ENCODE data around the gene GDPD4.

GDPD4 gene

DNA sequence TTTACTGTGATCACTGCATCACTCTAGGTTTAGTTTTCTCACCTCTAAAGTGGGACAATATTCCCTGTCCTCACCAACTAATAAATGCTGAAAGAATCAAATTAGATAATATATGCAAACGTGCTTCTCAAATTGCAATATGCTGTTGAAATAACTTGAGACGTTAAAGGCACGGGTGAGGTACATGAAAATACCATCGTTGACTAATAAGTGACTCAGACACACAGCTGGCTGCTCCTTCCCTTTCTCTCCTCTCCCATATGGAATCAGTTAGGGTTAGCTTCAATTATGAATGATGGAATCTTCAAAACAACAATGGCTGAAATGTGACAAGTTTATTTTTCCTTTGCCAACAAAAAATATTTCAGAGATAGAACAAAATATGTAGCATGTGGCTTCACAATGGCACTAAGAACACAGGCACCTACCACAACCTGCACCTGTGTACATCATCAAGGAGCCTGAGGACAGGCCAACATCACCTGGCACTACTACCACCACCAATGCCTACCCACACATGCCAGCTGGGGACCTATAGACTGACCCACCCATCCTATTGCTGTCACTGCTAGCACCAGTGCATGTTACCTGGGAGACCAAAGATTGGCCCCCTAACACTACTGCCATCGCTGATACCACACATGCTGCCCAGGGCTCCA is 13.7 kb downstream of the GDPD4 start:
- Histone ChIP-seq H3K4me2 (no peak overlapping the region), H3K36me3 (ENCODE audit: insufficient read depth) (no peaks in the 10 kb centered on the region), H4K20me1 (ENCODE audit: insufficient read depth) (no peaks in the 10 kb centered on the region), H3K4me3 (IDR thresholded peaks at IDR 0.05; ENCODE audit: insufficient read depth, low read depth, low read length) (no peak overlapping the region), H3K27ac (no peak overlapping the region), H3K4me1 (ENCODE audit: low read depth, poor library complexity, severe bottlenecking) (no peaks in the 10 kb centered on the region), H2AFZ (ENCODE audit: low read depth) (no peak overlapping the region), H3K9ac (no peak overlapping the region), H3K79me2 (ENCODE audit: insufficient read depth, low read depth) (no peaks in the 10 kb centered on the region), H3K27me3 (ENCODE audit: insufficient read depth, low read depth) (no peaks in the 10 kb centered on the region)
- TF ChIP-seq, protein P1, sequence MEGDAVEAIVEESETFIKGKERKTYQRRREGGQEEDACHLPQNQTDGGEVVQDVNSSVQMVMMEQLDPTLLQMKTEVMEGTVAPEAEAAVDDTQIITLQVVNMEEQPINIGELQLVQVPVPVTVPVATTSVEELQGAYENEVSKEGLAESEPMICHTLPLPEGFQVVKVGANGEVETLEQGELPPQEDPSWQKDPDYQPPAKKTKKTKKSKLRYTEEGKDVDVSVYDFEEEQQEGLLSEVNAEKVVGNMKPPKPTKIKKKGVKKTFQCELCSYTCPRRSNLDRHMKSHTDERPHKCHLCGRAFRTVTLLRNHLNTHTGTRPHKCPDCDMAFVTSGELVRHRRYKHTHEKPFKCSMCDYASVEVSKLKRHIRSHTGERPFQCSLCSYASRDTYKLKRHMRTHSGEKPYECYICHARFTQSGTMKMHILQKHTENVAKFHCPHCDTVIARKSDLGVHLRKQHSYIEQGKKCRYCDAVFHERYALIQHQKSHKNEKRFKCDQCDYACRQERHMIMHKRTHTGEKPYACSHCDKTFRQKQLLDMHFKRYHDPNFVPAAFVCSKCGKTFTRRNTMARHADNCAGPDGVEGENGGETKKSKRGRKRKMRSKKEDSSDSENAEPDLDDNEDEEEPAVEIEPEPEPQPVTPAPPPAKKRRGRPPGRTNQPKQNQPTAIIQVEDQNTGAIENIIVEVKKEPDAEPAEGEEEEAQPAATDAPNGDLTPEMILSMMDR (conservative IDR thresholded peaks at IDR 0.05; ENCODE audit: low read depth, low read length), result no peak

DNA sequence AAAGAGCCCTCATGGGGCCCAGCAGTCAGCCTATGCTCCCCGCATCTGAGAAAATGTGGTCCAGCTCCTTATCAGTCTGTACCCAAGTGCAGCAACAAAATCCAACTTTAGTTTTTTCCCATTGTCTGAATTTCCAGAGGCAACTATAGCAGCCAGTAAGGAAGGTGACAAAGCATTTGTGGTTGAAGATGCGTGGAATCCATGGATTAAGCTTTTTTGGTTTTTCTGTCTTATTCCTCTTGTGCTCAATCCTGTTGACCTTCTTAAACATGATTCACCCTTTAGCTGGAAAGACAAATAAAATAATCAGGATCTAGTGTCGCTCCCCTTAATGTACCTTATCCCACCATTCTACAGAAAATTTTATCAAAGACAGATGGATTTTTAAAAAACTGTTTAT is 14.3 kb downstream of the GDPD4 start:
- TF ChIP-seq, protein P1 (conservative IDR thresholded peaks at IDR 0.05; ENCODE audit: low read depth, low read length), result no peak
- no peaks in the 10 kb centered on the region for H3K79me2 ChIP-seq (ENCODE audit: insufficient read depth, low read depth)
- H3K4me3 ChIP-seq (IDR thresholded peaks at IDR 0.05; ENCODE audit: insufficient read depth, low read depth, low read length), result no peak overlapping the region
- H2AFZ ChIP-seq (ENCODE audit: low read depth), result no peak overlapping the region
- no peaks in the 10 kb centered on the region for H3K4me1 ChIP-seq (ENCODE audit: low read depth, poor library complexity, severe bottlenecking)
- no peaks in the 10 kb centered on the region for H4K20me1 ChIP-seq (ENCODE audit: insufficient read depth)
- H3K4me2 ChIP-seq, result no peak overlapping the region
- no peaks in the 10 kb centered on the region for H3K36me3 ChIP-seq (ENCODE audit: insufficient read depth)
- no peak overlapping the region for H3K27ac ChIP-seq
- H3K9ac ChIP-seq, result no peak overlapping the region
- no peaks in the 10 kb centered on the region for H3K27me3 ChIP-seq (ENCODE audit: insufficient read depth, low read depth)

DNA sequence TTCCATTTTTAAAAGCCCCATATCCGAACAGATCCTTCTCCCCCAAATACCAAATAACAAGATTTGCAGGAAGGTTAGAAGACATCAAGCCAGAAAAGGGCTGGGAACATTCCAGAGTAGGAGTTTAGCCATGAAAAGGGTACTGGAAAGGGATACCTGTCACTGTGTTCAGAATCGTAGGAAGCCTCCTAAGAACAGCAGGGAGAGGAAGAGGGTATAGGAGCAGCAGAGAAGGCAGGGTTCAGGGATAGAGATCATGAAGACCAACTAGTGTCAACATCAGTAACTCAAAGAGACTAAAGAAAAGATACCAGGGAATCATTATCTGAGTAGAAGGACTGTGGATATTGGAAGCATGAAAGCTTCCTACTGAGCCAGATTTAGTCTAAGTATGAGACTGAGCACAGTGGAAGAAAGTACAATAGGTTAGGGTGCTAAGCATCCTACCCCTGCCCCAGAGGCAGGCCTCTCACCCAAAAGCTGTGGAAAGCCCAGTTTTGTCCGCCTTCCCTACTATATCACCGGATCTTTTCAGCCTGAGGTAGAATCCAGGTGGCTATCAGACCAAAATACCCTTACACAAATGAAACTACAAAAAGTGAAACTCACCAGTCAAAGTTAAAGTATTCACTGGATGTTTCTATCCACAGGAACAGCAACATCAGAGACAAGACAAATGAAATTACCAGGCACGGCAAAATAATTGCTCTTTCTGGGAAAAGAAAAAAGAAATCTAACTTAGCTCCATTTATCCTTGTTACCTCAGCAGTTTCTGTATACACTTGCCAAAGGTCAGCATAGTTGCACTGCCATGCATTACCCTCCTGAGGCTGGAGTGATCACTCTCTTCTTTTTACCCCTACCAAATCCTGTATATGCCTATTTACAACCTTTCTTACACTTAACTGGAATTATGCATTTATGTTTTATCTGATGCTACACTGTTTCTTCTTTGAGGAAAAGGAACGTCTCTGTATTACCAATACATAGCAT is 16.7 kb downstream of the GDPD4 start:
- H2AFZ ChIP-seq (ENCODE audit: low read depth), result no peak overlapping the region
- H3K4me3 ChIP-seq (IDR thresholded peaks at IDR 0.05; ENCODE audit: insufficient read depth, low read depth, low read length), result no peak overlapping the region
- H3K36me3 ChIP-seq (ENCODE audit: insufficient read depth), result no peaks in the 10 kb centered on the region
- no peaks in the 10 kb centered on the region for H3K27me3 ChIP-seq (ENCODE audit: insufficient read depth, low read depth)
- no peak overlapping the region for H3K4me2 ChIP-seq
- no peak overlapping the region for H3K27ac ChIP-seq
- H3K4me1 ChIP-seq (ENCODE audit: low read depth, poor library complexity, severe bottlenecking), result no peaks in the 10 kb centered on the region
- H4K20me1 ChIP-seq (ENCODE audit: insufficient read depth), result no peaks in the 10 kb centered on the region
- no peaks in the 10 kb centered on the region for H3K79me2 ChIP-seq (ENCODE audit: insufficient read depth, low read depth)
- TF ChIP-seq, protein P1 (conservative IDR thresholded peaks at IDR 0.05; ENCODE audit: low read depth, low read length), result no peak
- H3K9ac ChIP-seq, result no peak overlapping the region

DNA sequence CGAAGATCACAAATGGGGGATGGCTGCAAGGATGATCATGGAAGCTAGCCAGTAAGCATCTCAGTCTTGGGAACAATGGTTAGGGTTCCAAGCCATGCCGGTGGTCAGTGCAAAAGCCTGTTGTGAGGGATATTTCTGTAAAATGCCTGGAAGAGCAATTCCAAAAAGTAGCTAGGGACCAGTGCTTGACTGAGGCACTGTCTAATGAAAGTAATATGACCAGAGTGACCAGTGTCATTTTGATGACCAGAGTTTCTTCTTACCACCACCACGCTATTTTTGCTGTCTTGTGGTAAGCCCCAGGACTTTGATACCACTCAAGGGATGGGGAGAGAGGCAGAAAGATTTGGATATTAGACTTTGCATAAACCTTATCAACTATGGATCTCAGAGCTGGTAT is 18.4 kb downstream of the GDPD4 start:
- Histone ChIP-seq H3K9ac (no peak overlapping the region), H3K36me3 (ENCODE audit: insufficient read depth) (no peaks in the 10 kb centered on the region), H2AFZ (ENCODE audit: low read depth) (no peak overlapping the region), H4K20me1 (ENCODE audit: insufficient read depth) (no peaks in the 10 kb centered on the region), H3K27ac (no peak overlapping the region), H3K27me3 (ENCODE audit: insufficient read depth, low read depth) (no peaks in the 10 kb centered on the region), H3K4me1 (ENCODE audit: low read depth, poor library complexity, severe bottlenecking) (no peaks in the 10 kb centered on the region), H3K4me2 (no peak overlapping the region), H3K4me3 (IDR thresholded peaks at IDR 0.05; ENCODE audit: insufficient read depth, low read depth, low read length) (no peak overlapping the region), H3K79me2 (ENCODE audit: insufficient read depth, low read depth) (no peaks in the 10 kb centered on the region)
- TF ChIP-seq, protein P1 (conservative IDR thresholded peaks at IDR 0.05; ENCODE audit: low read depth, low read length), result no peak

Data from KMS-11 (cell line).